GM12891 (cell line): ENCODE results near the gene OLFM1.

Source experiments
- DNase-seq: peaks from one replicate; pipeline ENCODE4 v3.0.0; 2011; ENCODE audit warnings: low spot score; ENCODE audit not compliant: insufficient read length
- FAIRE-seq: peaks from 2 replicates; lab custom pipeline; 2011; peaks lifted over from hg19 to GRCh38; lab: Jason Lieb, UNC
- PAX5 ChIP-seq: IDR thresholded peaks from 2 replicates; pipeline ENCODE4 v1.6.1; 2011; ENCODE audit warnings: low read length, moderate library complexity, mild to moderate bottlenecking; ENCODE audit not compliant: insufficient read depth, severe bottlenecking
- POLR2A ChIP-seq: IDR thresholded peaks from 2 replicates; pipeline ENCODE4 v1.6.1; 2011; ENCODE audit warnings: low read depth, low read length, control low read depth
- POLR2AphosphoS5 ChIP-seq: IDR thresholded peaks from 2 replicates; pipeline ENCODE4 v1.6.1; 2011; ENCODE audit warnings: low read depth, low read length, control low read depth
- POU2F2 ChIP-seq: IDR thresholded peaks from 2 replicates; pipeline ENCODE4 v1.6.1; 2011; ENCODE audit warnings: low read depth, mild to moderate bottlenecking, control low read depth, low read length, moderate library complexity
- SPI1 ChIP-seq: IDR thresholded peaks from 2 replicates; pipeline ENCODE4 v1.6.1; 2011; ENCODE audit warnings: low read depth, low read length, control low read depth
- TAF1 ChIP-seq: IDR thresholded peaks from 2 replicates; pipeline ENCODE4 v1.6.1; 2011; ENCODE audit warnings: low read depth, low read length, control low read depth

OLFM1 gene

DNA sequence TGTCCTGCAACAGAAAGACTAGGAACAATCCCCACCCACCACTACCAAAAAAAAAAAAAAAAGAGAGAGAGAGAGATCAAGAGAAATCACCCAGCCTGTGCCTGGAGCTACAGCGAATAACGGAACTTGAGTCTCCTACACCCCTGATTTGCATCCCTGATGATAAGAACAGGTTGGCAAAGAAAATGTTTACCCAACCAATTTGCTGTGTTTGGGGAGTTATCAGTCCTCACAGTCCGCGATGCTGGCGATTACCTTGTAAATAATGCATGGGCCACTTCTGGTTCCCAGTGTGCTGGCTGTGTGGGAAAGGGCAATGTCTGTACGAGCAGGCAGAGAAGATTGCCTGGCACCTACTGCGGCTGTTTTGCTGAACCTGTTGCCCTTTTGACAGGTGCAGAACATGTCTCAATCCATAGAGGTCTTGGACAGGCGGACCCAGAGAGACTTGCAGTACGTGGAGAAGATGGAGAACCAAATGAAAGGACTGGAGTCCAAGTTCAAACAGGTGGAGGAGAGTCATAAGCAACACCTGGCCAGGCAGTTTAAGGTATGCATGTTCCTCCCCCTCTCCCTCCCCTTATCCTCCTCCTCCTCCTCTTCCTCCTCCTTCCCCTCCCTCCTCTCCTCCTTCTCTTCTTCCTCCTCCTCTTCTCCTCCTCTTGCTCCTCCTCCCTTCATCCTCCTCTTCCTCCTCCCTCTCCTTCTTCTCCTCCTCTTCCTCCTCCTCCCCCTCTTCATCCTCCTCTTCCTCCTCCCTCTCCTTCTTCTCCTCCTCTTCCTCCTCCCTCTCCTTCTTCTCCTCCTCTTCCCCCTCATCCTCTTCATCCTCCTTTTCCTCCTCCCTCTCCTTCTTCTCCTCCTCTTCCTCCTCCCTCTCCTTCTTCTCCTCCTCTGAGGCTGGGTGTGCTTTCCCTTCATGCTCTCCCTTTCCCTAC lies 8.3 kb downstream of the OLFM1 start:
- TF ChIP-seq POLR2A (no peak), PAX5 (no peak), SPI1 (no peak), TAF1 (no peak), POU2F2 (no peak), POLR2AphosphoS5 (no peak)
- no peak for DNase-seq
- no peak for FAIRE-seq

DNA sequence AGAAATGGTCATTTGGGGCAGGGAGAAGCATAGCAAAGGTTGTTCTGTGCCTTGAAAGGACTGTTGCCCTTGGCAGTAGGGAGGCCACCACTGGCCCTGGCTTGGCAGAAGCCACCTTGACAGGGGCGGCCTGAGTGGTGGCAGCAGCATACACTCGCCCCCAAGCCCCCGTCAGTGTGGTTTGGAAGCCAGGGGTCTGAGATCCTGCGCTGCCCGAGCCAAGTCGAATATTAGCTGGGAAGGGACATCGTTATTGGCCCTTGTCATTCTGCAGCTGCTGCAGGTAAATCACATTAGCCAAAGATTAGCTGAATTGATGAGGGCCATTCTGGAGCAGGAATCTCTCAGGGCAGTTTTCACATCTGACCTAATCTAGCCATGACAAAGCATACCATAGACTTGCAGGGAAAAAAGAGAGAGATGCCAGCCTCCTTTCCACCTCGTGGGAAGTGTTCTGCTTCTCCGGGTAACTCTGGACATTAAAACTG lies 9.0 kb downstream of the OLFM1 start:
- TF ChIP-seq PAX5 (no peak), SPI1 (no peak), POLR2A (no peak), TAF1 (no peak), POU2F2 (no peak), POLR2AphosphoS5 (no peak)
- no peak for FAIRE-seq
- DNase-seq, result no peak

DNA sequence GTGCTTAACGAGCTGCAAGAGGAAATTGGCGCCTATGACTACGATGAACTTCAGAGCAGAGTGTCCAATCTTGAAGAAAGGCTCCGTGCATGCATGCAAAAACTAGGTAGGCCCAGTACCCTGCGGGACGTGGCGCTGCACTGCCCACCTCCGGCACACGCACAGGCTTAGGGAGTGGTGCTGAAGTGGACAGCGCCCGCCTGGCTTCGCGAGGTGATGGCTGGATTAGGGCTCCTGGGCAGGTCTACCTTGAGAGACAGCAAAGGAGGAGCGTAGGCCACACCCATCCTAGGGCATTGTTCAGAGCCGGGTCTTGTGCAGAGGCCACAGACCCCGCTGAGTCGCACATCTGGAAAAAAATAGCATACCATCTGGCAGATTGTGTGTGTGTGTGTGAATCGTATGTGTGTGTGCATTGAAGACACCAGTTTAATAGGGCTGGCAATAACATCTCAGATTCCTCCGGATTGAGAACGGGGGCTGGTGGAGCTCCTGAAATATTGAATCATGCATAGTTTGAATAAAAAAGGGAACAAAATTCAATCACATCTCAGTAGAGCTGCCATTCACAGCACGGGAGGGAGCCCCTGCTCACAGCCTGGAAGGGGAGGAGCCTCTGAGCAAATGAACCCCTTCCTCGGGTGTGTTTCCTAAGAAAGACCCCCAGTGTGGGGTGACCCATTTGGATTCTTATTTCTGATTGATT lies 11.1 kb downstream of the OLFM1 start:
- DNase-seq, result no peak
- TF ChIP-seq POLR2AphosphoS5 (no peak), PAX5 (no peak), POU2F2 (no peak), TAF1 (no peak), SPI1 (no peak), POLR2A (no peak)

DNA sequence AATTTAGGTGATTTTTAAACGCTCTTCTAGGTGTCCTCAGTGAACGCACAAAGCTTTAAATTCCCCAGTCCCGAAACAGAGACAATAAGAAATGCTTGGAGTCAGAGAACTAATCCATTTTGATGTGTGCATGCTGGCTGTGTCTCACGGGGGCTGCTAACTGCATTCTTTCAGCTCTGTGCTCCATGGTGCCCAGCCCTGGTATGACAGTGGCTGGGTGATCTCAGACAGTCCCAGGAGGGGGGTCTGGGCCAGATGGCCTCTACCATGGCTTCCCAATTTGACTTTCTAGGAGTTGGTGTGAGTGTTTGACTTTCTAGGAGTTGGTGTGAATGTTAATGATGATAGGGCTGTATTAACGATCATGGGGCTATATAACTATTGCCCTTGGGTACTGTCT lies 12.1 kb downstream of the OLFM1 start:
- FAIRE-seq (no peak), DNase-seq (no peak)
- no peak for TF ChIP-seq POLR2A

More for the DNA sequence above, 11.1 kb downstream of the OLFM1 start:
- FAIRE-seq, result no peak

DNA sequence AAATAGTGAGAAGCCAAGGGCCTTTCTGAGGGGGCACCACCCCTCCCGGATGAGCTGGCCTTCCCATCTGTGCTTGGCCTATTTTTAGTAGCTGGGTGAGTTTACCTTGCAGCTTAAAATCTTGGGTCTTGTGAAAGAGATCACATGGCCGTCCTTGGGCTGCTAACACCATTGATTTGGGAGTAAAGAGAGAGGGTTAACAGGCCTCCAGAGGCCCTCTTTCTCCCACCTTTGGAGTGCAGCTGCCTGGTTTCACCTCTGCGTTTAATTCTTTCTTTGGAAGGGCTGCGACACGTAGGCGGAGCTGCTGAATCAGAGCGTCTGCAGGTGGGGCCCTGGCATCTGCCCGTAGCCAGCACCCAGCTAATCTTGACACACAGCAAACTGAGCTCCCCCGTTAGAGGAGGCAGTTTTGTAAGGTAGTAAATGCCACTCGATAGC lies 12.8 kb downstream of the OLFM1 start:
- no peak for DNase-seq
- TF ChIP-seq TAF1 (no peak), POLR2A (no peak), SPI1 (no peak), PAX5 (no peak), POLR2AphosphoS5 (no peak), POU2F2 (no peak)
- no peak for FAIRE-seq

DNA sequence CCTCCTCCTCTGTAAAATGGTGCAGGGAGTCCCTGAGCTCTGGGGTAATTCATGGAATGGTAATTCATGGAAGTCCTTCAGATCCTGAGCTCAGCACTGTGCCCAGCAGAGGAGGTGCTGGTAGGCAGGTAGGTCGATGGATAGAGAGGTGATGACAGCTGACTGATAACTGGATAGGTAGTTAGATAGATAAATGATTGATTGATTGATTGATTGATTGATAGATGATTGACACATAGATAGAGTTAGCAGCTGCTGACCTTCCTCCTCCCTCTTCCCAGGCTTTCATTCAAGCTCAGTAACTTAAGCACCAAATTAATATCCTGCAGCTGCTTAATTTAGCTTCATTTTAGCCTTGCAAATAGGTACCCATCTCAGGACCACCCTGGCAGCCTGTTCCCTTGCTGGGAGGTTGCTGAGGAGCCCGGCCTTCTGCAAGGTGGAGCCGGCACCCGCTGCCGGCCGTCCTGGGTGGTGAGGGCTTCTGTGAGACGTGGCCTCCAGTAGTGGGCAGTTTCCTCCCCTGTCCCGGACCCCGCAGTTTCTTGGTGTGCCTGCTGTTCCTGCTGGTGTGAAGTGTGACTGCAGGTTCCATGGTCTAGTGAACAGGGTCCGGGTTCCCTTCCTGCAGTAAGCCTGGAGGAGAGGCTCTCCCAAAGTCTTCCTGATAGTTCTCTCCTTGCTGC lies 13.4 kb downstream of the OLFM1 start:
- TF ChIP-seq SPI1, result no peak
- no peak for TF ChIP-seq PAX5
- TF ChIP-seq POLR2A, result no peak
- no peak for TF ChIP-seq TAF1
- no peak for TF ChIP-seq POLR2AphosphoS5
- no peak for TF ChIP-seq POU2F2
- no peak for FAIRE-seq
- DNase-seq, result no peak

DNA sequence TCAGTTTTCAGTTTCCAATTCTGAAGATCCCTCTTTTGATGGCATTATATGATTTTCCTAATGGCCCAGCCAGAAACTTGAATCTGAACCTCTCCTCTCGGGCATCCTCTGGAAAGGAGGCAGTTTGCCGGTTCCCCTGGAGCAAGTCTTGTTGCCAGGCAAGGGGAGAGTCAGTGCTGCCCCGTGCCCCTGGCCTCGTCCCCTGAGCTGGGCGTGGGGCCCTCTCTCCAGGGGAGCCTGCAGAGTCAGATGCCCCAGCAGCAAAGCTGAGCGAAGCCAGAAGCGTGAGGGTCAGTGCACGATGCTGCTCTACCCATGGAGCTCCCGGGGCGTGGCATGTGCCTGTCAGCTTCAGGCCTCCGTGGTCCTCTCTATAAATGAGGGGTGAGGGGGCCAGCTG lies 14.0 kb downstream of the OLFM1 start:
- no peak for DNase-seq
- TF ChIP-seq TAF1 (no peak), POLR2A (no peak), PAX5 (no peak), SPI1 (no peak), POLR2AphosphoS5 (no peak), POU2F2 (no peak)
- FAIRE-seq, result no peak

DNA sequence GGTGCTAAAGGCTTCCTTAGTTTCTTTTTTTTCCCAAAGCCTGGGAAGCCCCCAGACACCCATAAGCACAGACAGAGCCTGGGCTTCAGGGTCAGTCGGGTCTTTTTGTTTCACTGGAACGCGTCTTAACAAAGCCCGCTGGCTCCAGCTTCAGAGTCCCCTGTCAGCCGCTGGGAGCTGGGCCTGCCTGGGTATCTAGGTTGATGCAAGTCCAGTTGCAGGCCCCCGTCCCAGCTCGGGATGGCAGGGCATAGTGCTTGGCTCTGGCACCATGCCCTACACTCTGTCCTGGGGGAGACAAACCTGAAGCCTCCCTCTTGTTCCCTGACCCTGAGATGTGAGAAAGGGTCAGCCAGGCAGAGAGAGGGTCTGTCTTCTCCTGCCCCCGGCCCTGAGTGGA lies 14.5 kb downstream of the OLFM1 start:
- FAIRE-seq (no peak), DNase-seq (no peak)
- no peak for TF ChIP-seq PAX5
- TF ChIP-seq TAF1, result no peak

DNA sequence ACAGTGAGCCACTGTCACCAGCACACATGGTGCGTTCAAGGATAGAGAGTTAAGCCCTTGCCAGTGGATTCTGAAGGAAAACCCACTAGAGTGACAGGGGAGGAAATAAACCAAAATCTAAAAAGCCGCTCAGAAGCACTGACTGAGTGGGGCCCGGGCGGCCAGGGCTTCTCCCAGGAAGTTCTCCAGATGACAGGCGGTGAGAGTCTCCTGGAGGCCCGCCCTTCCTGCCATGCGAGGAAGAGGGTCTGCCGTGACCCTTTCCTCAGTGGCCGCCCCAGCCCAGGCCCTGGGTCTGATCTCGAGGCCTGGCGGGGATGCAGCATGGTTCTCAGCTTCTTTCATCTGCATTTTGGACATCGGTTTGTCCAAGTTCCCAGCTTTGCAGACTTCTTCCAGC lies 14.9 kb downstream of the OLFM1 start:
- FAIRE-seq, result no peak
- no peak for TF ChIP-seq SPI1
- no peak for TF ChIP-seq POLR2A
- TF ChIP-seq PAX5, result no peak
- TF ChIP-seq POLR2AphosphoS5, result no peak
- TF ChIP-seq POU2F2, result no peak
- no peak for TF ChIP-seq TAF1
- DNase-seq, result no peak

DNA sequence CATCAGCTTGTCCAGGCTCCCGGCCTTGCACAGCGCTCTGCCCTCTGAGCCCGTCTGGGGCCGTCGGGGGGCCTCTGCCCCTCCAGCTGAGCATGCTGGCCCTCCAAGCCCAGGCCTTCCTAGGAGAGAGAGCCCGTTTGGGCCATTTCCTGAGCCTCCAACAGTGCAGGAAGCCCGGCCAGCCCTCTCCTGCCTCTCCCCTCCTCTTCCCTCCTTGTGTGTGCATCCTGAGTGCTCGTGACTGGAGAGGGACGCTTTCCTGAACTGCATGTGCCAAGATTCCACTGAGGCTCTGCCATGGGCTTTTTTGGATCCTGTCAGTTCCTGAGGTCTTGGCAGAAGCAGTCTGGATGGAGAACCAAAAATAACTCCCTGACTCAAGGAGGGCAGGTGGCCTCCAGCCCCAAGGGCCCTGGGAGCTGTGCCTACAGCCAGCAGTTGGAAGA lies 15.6 kb downstream of the OLFM1 start:
- TF ChIP-seq SPI1 (no peak), PAX5 (no peak), POLR2A (no peak), POU2F2 (no peak), TAF1 (no peak), POLR2AphosphoS5 (no peak)
- FAIRE-seq (no peak), DNase-seq (no peak)
